CD4-positive, alpha-beta memory T cell (primary cell): Measurements from ENCODE around the gene ERP27. TPM values are rescaled to one million over a fixed set of nuclear protein-coding genes. Genes with fewer than 3 reads are reported as not detected.

Experiments used
- polyA plus RNA-seq, 2 donors: library from polyadenylated mRNA; unstranded; fragments of 300-500 nt; fragmentation: Illumina TruSeq; gene quantifications; one replicate each; pipeline ENCODE4 v1.2.3, GENCODE V29; 2021
- total RNA-seq, 2 experiments: library from RNA; stranded (reverse); gene quantifications; one replicate each; pipeline ENCODE4 v1.2.3, GENCODE V29; 2021

Gene ERP27
- total and polyA plus RNA-seq, 4 experiments from 2014 or later, result 3.4 to 11.5 (median 6.9) TPM

Other genes with a start within 250 kb of the ERP27 start
- not detected for gene GUCY2C, start 241.9 kb downstream of the ERP27 start, total RNA-seq
- gene GUCY2C, start 241.9 kb downstream of the ERP27 start, polyA plus RNA-seq, result not detected
- 10 to 100 TPM; 83.7 to 83.8 TPM for gene WBP11, start 135.1 kb downstream of the ERP27 start, total RNA-seq
- gene WBP11, start 135.1 kb downstream of the ERP27 start, polyA plus RNA-seq, result 10 to 100 TPM; 45.8 to 78.0 TPM
- gene C12orf60, start 134.9 kb downstream of the ERP27 start, total RNA-seq, result 1 to 10 TPM; 1.3 to 1.4 TPM
- 1 to 10 TPM in 1 of 2 donors, under 1 TPM in 1; 0.45 to 2.0 TPM for gene C12orf60, start 134.9 kb downstream of the ERP27 start, polyA plus RNA-seq
- not detected for gene SMCO3, start 124.4 kb downstream of the ERP27 start, total RNA-seq
- under 1 TPM; 0.08 to 0.31 TPM for gene SMCO3, start 124.4 kb downstream of the ERP27 start, polyA plus RNA-seq
- not detected for gene ART4, start 95.0 kb downstream of the ERP27 start, total RNA-seq
- not detected for gene ART4, start 95.0 kb downstream of the ERP27 start, polyA plus RNA-seq
- gene MGP, start 52.7 kb downstream of the ERP27 start, total RNA-seq, result under 1 TPM in 1 of 2 experiments, not detected in 1; 0.49 TPM
- gene MGP, start 52.7 kb downstream of the ERP27 start, polyA plus RNA-seq, result not detected
- 100 to 1,000 TPM; 717 to 768 TPM for gene ARHGDIB, start 23.1 kb upstream of the ERP27 start, total RNA-seq
- 1,000 to 10,000 TPM; 2,962 to 4,406 TPM for gene ARHGDIB, start 23.1 kb upstream of the ERP27 start, polyA plus RNA-seq
- not detected for gene PDE6H, start 34.5 kb upstream of the ERP27 start, total RNA-seq
- not detected for gene PDE6H, start 34.5 kb upstream of the ERP27 start, polyA plus RNA-seq